ENCODE measurements around the gene UMODL1.
"Not testable (repeated sequence)": the region's sequence is repeated elsewhere in the genome, so short reads cannot be mapped to it uniquely, and the experiment has no call there.

Gene UMODL1

DNA sequence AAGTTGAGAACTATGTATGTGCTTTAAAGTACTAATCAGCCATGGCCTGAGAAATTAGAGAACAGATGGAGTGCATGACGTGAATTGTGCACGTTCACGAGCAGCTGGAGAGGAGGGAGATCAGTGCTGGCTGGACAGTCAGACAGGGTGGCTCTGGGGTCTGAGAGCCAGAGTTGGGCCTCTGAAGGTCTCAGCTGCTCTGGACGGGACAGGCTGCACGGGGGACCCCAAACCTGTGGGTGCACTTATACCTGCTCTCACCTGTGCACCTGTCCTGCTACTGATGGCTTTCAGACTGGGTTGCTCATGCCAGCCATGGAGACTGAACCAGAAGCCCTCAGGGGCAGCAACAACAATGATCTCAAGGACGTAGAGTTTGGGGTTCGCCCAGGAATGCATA lies 43.5 kb downstream of the UMODL1 start:
- DNase-seq (ENCODE audit: low read depth in 2 of 2), result no peak

DNA sequence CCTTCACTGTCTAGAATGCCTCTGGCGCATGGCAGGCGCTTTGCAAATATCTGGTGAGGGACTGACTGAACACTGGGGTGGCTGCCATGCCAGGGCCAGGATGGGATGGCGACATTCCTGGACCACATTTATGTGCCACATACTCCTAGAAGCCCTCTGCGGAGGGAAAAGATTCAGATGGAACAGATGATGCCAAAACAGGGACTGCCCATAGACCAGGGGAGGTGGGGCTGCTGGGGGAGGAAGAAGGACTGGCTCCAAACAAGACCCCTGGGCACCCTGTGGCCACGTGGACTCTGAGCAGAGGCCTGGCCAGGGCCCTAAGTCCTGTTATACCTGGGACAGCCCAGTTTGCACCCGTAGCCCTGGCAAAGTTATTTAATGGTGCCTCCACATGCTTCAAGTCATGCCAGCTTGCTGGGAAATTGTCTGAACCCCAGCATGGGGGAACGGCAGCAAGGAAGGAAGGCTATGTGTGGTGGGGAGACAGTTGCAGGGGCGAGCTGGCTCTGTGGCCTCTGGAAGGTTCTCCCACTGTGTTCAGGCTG lies 44.1 kb downstream of the UMODL1 start:
- no peak for DNase-seq (ENCODE audit: low read depth in 2 of 2)

DNA sequence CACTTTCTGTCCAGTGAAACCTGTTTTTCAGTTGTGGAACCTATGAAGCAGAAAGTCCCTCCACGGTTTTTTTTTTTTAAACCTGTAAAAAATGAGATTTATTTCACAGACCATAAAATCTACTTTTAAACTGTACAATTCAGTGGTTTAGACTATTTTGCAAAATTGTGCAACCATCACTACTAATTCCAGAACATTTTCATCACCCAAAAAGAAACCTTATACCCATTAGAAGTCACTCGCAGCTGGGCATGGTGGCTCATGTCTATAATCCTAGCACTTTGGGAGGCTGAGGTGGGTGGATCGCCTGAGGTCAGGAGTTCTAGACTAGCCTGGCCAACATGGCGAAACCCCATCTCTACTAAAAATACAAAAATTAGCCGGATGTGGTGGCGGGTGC lies 45.4 kb downstream of the UMODL1 start:
- DNase-seq (ENCODE audit: low read depth in 2 of 2), result not testable (repeated sequence)

DNA sequence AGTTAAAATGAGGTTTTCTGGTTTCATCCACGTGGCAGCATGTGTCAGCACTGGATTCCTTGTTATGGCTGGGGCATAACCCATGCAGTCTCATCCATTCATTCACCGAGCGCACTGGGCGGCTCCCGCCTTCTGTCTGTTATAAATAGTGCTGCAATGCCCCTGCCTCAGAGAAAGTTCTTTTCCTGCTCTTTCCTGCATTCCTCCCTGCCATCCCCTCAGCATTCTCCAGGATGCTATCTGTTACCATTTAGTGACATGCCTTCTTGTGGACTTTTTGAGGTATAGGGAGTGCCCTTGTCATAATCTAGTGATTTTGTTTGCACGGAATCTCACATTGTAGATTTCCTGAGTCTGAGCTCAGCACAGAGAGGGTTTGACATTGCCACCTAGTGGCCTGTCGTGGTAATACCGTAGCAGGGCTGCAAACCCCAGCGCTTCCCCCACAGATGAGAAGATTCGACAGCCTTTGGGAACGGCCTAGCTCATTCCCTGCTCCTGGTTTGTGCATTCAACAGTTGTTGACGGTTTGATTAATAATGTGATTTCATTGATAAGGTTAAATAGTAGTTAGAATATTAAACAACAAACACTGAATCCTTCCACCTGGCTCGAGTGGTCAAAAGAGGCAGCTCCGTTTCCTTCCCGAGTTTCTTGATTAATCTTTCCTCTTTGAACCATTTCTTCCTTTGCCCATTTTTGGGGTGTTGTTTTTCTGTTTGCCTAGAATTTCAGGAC lies 46.3 kb downstream of the UMODL1 start:
- DNase-seq (ENCODE audit: low read depth in 2 of 2), result peak; percentile 54 to 68

DNA sequence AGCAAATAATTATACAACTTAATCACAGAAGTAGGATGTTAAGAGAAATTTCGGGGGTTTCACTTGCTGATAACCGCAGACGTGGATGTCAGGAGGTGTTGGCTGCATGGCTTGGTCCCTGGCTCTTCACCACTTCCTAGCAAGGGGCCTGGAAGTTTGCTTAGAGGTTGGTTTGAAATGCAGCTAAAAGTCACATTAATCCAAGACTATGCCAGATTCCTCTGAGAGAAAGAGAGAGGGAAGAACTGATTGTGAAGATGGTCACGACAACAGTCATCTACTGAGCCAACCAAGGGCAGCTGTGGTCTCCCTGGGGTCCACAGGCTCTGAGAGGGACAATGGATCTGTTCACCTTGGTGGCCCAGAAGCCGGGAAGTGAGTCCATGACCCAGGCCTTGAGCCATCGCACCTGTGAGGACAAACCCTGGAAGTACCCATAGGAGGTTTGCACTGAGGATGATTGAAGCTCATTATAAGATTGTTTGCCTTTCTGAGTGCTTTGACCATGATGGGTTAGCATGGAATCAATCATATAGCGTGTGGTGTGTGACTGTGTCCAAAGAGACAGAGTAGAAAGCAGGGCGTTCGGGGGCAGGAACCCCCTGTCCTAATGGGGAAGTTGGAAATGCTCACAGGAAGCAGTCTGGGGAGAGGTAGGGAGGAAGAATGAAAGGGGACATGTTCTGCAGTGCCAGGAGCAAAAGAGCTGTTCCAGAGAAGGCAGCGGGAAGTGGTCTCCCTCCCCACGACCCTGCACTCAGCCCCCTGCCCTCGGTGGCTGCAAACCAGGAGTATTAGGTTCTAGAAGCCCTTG lies 47.1 kb downstream of the UMODL1 start:
- DNase-seq (ENCODE audit: low read depth in 2 of 2), result no peak

DNA sequence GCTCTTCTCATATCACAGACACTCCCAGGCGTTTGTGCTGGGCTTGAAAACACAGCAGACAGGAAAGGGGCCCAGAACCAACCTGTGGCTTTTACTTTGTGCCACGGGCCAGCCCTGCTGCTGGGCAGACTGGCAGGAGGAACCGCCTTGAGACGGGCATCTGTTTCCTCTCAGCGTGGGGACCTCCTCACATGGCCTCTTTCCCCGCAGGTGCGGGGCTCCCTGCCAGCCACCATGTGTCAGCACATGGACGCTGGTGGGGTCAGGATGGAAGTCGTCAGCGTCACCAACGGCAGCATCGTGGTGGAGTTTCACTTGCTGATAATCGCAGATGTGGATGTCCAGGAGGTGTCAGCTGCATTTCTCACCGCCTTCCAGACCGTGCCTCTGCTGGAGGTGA lies 47.8 kb downstream of the UMODL1 start:
- no peak for DNase-seq (ENCODE audit: low read depth in 2 of 2)

DNA sequence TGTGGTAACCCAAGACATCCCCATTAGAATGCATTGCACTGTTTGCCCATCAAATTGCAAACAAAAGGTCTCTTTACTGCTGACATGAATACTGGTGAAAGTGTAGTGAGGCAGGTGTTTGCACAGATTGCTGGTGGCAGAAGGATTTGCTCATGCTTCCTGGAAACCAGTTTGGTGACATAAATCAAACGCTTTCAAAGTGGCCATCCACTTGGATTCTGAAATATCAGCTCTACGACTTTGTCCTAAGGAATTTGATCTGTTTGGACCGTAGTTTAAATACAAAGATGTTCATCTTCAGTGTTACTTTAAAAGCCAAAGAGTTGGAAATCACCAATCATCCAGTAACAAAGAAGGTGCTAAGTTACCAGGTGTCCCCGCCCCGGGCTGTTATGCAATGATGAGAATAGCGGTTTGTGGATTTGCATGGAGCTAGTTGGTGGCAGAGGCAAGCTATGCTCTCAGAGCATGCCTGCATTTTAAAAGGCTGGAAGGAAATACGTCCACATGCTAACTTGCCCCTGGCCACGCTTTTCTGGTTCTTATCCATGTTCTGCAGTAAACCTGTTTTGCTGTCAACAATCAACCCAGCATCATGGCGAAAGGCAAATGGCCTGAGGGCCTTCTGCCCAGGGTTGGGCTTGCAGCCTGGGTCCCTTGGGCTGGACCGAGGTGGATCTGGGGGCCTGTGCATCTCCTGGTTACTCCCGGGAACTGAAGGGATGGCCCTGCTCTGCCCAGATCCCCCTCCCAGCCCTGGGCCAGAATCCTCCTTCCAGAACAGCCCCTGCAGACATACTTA lies 49.2 kb downstream of the UMODL1 start:
- no peak for DNase-seq (ENCODE audit: low read depth in 2 of 2)

DNA sequence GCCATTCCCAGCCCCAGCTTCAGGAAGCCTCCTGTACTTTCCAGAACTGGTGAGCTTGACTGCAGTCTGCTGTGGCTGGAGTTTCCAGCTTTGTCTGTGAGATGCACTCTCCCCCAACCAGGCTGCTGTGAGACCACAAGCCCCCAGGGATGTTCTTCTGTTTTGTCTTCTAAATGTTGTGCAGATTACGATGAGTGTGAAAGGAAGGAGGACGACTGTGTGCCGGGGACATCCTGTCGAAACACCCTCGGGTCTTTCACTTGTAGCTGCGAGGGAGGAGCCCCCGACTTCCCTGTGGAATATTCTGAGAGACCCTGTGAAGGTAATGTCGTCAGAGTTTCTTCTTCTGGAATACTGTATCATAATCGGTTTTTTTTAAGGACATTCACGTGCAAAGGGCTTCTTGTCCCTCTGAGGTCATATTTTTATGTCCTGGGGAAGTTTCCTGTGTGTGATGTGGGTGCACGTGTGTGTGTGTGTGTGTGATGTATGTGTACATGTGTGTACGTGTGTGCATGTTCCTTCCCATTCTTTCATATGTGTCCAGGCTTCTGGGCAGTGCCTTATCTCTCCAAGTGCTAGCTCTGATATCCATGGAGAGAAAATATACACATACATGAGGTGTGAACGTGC lies 49.9 kb downstream of the UMODL1 start:
- no peak for DNase-seq (ENCODE audit: low read depth in 2 of 2)

DNA sequence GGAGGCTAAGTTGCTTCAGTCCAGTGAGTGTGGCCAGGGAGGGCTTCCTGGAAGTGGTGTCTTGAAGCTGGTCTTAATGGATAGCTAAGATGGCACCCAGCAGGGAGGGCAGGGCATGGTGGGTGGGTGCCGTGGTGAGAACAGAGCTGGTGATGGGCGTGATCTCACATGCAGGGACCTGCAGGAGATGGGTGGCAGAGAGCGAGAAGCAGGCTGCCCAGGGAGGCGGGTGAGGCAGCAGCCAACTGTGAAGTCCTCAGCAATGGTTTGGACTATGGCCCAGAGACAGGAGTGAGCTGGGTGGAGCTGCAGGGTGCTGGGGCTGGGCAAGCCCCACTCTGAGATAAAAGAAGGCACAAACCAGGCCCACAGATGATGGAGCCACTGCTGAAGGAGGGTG lies 50.7 kb downstream of the UMODL1 start:
- no peak for DNase-seq (ENCODE audit: low read depth in 2 of 2)

DNA sequence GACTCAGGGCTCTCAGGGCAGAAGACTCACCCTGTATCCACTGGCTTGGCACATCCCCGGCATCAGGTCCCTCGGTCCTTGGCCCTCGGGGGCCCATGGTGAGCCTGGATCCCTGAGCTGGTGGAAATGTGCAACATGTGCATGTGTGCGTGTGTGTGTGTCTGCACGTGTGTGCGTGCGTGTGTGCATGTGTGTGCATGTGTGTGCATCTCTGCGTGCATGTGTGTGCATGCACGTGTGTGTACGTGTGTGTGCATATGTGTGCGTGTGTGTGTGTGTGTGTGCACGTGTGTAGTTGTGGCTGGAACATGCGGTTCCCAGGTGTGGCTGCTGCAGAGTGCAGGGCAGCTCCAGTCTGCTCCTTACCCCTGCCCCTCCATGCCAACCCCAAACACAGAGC lies 51.3 kb downstream of the UMODL1 start:
- no peak for DNase-seq (ENCODE audit: low read depth in 2 of 2)

DNA sequence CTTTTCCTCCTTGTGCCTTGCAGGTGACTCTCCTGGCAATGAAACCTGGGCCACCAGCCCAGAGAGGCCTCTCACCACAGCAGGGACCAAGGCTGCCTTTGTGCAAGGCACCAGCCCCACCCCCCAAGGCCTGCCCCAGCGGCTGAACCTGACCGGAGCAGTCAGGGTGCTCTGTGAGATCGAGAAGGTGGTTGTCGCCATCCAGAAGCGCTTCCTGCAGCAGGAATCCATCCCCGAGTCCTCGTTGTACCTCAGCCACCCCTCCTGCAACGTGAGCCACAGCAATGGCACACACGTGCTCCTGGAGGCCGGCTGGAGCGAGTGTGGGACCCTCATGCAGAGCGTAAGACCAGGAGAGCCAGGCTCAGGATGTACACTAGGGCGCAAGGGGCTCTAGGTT lies 51.7 kb downstream of the UMODL1 start:
- DNase-seq (ENCODE audit: low read depth in 2 of 2), result no peak

DNA sequence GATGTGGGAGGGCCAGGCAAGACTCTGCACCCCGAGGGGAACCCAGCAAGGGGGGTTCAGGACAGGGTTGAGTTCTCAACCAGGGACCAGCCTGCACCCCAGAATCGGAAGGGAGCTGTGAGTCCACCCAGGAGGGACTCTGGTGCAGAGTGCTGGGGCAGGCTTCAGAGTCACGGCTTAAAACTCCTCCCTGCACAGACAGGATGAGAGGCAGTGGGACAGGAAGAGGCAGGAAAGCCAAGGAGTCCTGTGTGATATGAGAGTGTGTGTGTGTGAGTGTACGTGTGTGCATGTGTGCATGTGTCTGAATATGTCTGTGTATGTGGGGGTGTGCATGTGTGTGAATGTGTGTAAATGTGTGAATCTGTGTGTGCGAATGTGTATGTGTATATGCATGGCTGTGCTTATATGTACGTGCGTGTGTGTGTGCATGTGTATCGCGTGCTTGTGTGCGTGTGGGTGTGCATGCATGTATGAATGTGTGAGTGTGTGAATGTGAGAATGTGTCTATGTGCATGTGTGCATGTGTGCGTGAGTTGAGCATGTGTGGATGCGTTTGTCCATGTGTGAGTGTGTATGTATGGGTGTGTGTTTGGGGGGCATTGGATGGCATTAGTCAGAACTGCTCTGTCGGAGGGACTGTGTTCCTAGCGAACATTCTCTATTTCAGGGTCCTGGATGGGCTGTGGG lies 52.2 kb downstream of the UMODL1 start:
- no peak for DNase-seq (ENCODE audit: low read depth in 2 of 2)

DNA sequence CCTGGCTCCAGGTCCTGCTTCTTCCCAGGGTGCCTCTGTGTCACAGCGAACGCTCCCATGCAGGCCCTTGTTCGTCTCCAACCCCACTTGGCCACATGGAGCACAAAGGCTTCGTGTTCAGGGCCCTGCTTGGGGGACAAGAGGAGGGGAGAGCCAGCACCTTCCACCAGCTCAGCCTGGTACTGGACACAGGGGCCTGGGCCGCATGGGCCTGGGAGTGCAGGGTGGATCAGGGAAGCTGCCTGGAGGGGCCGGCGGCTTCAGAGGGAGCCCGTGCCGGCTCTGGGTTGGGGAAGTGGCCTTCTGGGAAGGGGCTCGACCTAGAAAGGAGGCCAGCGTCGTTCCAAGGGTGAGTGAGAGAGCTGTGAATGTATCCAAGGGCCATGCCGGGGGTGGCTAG lies 53.0 kb downstream of the UMODL1 start:
- DNase-seq (ENCODE audit: low read depth in 2 of 2), result no peak

DNA sequence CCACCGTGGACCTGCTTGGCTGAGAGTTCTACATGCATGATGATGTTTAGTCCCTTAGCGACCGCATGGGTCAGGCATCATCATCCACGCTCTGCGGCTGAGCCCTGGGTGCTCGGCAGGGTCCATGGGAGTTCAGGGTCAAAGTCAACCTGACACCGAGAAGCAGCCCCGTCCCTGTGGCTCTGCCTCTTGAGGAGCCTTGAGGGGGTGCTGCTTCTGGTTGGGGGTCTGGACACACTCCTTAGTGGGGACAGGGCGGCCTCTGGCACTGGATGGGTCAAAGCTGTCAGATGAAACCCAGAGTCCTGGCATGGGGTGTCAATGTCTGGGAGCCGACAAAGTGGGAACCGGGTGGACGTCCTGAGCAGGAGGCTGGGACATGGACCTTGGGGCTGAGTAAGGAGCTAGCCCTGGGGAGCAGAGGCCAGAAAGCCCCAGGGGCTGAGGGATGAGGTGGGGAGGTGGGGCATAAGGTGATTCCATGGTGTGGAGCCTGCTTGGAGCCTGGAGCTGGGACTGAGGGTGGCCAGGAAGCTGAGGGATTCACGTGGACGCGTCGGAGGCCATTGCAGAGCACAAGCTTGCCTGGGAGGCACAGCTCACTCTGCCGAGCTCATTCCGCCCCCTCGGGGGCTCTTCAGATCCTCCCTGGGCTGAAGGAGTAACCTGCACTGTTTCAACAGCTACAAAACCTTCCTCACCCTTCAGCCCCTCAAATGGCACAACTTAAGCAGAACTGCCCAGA lies 53.9 kb downstream of the UMODL1 start:
- DNase-seq (ENCODE audit: low read depth in 2 of 2), result no peak

DNA sequence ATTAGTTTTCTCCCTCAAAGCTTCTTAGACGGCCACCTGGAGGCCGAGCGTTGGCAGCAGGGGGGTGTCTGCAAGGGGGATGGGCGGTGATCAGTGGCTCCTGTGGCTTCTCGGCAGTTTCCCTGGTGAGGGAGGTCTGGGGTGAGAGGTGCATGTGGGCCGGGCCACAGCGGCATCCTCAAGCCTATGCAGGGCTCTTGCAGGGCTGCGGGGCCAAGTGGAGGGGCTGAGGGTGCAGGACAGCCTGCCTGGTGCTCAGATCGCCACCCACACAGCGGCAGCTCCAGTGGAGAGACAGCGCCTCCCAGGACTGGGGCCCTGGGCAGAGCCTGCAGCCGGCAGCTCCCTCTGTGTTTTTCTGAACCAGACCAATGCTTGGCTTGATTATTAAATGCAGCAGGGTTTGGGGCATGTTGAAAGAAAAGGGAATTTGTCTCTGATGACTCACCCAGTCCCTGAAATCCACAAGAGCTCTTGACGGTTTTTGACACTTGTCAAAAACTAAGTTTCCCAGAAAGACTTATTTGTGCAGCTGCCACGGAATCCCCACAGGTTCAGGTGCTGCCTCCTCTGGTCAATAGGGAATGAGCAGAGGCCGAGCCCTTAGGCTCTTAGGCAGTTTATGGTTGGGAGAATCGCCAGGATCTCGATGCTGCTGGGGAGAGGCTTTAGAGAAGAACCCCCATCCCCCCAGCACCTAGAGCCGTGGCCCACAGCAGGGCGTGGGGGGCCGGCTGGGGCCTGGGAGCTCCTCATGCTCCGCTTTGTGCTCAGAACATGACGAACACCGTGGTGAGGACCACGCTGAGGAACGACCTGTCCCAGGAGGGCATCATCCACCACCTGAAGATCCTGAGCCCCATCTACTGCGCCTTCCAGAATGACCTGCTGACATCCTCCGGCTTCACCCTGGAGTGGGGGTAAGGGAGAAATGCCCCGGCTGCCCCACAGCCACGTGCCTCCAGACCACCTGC lies 54.7 kb downstream of the UMODL1 start:
- DNase-seq (ENCODE audit: low read depth in 2 of 2), result no peak

DNA sequence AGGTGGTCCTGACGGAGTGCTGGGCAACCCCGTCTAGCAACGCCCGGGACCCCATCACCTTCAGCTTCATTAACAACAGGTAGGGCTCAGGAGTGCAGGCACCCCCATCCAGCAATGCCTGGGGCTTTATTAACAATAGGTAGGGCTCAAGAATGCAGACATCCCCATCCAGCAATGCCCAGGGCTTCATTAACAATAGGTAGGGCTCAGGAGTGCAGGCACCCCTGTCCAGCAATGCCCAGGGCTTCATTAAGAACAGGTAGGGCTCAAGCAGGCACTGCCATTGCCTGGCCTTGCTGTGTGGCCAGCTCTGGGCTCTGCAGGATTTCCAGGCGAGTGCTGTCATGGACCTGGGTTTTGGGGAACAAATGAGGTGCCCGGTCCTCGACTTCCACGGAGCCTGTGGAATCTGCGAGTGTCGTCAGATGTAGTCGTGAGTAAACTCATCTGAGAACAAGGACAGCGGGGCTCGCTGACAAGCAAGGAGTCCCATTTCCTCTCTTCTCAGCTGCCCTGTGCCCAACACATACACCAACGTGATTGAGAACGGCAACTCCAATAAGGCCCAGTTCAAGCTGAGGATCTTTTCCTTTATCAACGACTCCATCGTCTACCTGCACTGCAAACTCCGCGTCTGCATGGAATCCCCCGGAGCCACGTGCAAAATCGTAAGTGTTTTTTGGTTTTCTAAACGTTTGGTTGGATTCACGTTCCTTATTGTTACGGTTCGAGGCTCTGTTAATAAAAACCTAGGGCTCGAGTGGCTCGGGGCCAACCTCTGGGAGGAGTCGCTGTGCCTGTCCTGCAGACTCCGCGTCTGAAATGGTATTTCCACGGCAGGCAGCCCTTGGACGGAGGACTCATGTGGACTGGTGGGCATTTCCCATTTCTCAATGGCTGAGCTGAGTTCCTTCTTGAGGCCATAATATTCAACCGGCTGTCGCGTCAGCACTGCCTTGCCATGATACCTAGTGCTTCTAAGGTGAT lies 56.3 kb downstream of the UMODL1 start:
- DNase-seq (ENCODE audit: low read depth in 2 of 2), result no peak

DNA sequence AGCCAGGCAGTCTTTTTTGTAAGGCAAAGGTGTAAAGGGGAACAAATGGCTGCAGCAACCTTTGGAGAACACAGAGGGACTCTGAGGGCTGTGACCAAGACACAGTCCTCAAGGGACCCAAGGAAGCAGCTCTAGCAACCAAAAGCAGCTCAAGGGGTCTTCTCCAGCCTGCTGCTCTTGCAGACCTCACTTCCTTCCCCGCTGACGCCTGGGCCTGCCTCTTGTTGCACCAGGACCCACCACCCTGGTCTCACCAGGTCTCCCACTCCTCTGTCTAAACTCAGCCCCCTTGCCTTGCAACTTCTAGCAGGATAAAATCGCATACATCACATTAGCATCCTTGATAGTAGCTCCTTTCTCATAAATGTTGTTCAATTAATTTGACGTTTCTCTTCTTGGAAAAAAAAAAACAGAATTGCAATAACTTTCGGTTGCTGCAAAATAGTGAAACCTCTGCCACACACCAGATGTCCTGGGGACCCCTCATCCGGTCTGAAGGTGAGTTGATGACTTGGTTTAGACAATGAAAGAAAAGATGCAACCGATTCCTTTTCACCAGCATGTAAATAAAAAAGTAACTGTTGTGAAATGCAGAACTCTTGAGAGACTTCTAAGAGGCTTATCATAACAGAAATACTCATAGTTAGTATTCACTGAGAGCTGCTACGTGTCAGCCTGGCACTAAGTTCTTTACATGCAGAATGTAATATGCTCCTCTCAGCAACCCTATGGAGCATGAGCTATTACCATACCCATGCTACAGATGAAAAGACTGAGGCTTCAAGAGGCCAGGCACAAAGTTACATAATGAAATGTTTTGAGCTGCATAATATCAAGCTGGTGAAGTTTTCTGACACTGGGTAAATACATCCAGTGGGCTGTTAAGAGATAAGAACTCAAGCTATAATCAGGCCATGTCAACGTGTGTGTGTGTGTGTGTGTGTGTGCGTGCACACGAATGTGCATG lies 58.5 kb downstream of the UMODL1 start:
- DNase-seq (ENCODE audit: low read depth in 2 of 2), result no peak
